HCT116 (cell line): ENCODE data around the gene SWT1.

Experiments used
- CTCF ChIP-seq, 3 experiments: fragments of 200-600 bp in 1 of 3; sonication (generic) in 1 of 3; IDR thresholded peaks in 2 of 3; conservative IDR thresholded peaks in 1 of 3; 2 replicates each; pipeline ENCODE4 v1.5.1; 2012 to 2017; ENCODE audit warnings: low read depth in 2 of 3, low read length in 2 of 3, antibody characterized with exemption in 1 of 3, borderline replicate concordance in 1 of 3, control low read depth in 1 of 3, mild to moderate bottlenecking in 1 of 3, mixed read lengths in 1 of 3, mixed run types in 1 of 3, moderate library complexity in 1 of 3; ENCODE audit not compliant: insufficient read depth in 1 of 3
- POLR2A ChIP-seq: IDR thresholded peaks from 2 replicates; pipeline ENCODE4 v1.7.0; 2011; ENCODE audit warnings: borderline replicate concordance; ENCODE audit not compliant: insufficient read depth, insufficient read length; ENCODE audit errors: extremely low read depth
- POLR2AphosphoS5 ChIP-seq: IDR thresholded peaks from 2 replicates; pipeline ENCODE4 v1.6.1; 2011; ENCODE audit warnings: mild to moderate bottlenecking, low read depth, low read length, moderate library complexity
- REST ChIP-seq: IDR thresholded peaks from 2 replicates; pipeline ENCODE4 v1.6.1; 2012; ENCODE audit warnings: low read depth
- TCF7L2 ChIP-seq: IDR thresholded peaks from 2 replicates; pipeline ENCODE4 v1.7.0; 2011; ENCODE audit warnings: borderline replicate concordance, inconsistent platforms; ENCODE audit not compliant: insufficient read depth, insufficient read length; ENCODE audit errors: extremely low read depth
- YY1 ChIP-seq: IDR thresholded peaks from 2 replicates; pipeline ENCODE4 v1.6.1; 2011; ENCODE audit warnings: low read length, low read depth, moderate library complexity, mild to moderate bottlenecking; ENCODE audit not compliant: insufficient replicate concordance; ENCODE audit errors: extremely low read depth

- TF ChIP-seq CTCF (IDR thresholded peaks at IDR 0.05 in 2 of 3, conservative IDR thresholded peaks at IDR 0.05 in 1 of 3; ENCODE audit: borderline replicate concordance in 1 of 3, insufficient read depth in 1 of 3, low read depth in 2 of 3, low read length in 2 of 3) (no peak), REST (no peak), POLR2AphosphoS5 (no peak), YY1 (no peak), POLR2A (no peak), TCF7L2 (no peak)
Observed at GRCh38 chr1:185241127-185241526, 84.2 kb downstream of the SWT1 start.
